HG03571 (cell line): Measurements from ENCODE around the gene KCNK18.
A peak's percentile ranks its signal among the peaks of the same experiment; 100 is the strongest.

Experiments
- ATAC-seq: cut with Tn5 transposase; IDR thresholded peaks from one replicate; pipeline ENCODE4 v1.9.1; 2021; ENCODE audit not compliant: unreplicated experiment

KCNK18 gene

DNA sequence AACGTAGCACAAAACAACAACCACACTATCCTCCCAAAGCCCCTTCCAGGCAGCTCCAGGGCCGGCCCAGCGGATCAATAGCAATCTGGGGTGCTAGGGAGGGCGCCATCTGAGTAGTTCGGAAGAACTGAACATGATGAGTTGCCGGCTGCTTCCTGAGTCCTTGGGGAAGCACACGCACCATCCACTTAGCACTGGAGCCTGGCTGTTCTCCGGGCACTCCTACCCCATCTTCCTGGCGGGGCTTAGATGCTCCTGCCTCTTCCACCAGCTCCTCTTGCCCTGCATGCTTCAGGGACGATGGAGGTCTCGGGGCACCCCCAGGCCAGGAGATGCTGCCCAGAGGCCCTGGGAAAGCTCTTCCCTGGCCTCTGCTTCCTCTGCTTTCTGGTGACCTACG, at the start of gene KCNK18:
TSS of gene KCNK18 (plus strand) at position 301 of the 400 bp plus-strand sequence. CDS start at position 301, 0 bp downstream.
- ATAC-seq, result no peak

DNA sequence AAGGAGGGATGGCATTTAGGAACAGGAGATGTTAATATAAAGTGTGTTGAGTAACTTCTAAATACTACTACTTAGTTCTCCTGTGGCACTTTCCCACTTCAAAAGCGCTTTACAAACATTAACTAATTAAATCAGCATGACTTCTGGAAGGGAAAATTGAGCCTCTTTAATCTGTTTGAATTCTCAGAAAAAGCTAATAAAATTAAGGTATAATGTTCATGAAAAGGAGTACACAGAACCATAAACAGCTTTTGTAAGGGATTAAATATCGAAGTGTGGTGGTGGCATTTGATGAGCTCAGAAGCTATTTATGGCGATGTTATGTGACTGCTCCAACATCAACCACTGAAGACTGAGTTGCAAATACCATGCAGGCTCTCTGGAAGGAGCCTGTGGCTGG, 49.0 kb upstream of the KCNK18 start:
- ATAC-seq, result no peak

DNA sequence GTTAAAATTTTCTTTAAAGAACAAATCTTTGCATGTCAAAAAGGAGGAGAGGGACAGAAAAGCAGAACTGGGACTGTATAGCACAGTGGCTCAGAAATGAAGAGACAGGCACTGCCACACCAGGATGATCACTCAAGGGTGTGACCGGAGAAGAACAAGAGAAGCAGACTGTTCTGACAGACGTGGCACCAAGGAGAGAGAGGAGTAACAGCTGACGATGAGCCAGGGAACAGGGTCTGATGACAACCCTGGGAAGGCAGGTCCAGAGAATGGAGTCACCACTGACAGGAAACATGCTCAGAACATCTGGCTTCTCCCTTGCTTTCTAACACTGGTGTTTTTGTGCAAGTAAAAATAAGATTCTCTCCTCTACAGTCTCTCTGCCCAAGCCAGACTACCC, 44.6 kb upstream of the KCNK18 start:
- ATAC-seq, result no peak

DNA sequence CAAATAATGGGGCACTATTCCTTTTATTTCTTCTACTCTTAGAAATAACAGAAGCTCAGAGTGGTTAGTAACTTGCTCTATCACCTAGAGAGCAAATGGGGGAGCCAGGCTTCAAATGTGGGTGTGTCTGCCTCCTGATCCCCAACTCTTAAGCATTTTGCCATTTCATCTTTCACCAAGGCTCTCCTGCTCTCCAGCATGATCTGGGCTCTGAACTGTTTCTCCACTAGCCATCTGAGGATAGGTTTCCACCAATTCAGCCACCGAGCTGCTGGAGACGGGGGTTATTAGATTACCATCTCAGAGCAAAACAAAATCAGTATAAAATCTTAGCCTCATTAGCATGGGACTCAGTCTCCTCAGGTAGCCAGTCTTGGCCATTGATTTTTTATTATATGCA, 39.0 kb upstream of the KCNK18 start:
- ATAC-seq, result no peak

DNA sequence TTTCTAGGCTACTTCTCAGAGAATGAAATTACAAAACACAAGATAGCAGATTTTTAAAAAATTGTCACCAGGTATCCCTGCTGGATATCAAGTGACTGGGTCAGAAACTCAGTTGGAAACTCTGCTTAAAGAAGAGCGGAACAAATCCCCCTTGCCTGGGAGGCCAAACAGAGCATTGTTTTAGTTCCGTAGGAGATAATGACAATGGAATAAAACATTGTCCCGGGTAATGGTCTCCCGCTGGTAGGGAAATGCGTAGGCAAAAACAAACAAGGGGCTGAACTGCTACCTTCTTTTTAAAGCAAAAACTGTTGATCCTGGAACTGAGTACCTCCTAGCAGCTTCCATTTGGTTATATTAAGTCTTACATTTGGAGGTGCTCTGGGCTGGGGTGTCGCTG, 37.9 kb upstream of the KCNK18 start:
- no peak for ATAC-seq

DNA sequence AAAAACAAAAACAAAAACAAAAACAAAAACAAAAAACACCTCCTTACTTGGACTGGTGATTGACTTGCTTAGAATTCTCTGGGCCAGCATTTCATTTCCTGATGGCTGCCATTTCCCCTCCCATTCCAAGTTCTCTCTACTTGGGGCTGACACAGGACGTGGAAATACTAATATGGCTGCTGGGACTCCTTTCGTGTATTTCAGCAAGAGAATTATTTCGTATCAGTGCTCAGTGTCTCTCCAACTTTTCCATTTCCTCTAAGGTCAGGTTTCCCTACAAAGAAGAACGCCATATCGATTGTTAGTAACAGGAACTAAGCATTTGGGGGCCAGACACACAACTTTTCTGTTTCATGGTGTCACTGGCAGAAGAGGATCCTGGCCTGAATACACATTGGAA, 36.7 kb upstream of the KCNK18 start:
- ATAC-seq, result no peak

DNA sequence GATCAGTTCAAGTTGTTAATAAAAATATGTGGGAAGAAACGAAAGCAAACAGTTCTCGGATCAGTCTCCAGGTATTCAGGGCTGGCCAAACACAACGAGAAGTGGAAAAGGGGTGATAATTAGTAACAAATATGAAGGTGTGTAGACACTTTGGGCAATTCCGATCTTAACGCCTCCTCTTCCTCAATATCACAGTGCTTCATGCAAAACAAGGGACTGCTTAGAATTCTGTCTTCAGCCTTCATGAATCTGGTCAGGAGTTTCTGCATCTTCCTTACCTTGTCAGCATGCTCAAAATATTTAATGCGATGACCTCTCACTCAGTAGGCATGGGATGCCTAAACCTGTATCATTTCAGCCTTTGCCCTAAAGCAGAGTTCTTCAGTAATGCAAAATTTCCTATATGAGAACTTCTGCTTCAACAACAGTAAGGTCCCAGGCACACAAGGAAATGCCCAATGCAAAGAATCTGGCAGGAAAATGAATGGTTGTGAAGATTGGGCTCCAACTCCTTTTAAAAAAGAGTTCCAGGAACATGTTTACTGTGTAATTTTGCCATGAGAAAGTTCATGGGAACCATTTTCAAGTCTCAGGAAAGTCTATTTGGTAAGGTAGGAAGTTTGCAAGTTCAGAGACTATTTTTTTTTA, 35.8 kb upstream of the KCNK18 start:
- ATAC-seq, result no peak

DNA sequence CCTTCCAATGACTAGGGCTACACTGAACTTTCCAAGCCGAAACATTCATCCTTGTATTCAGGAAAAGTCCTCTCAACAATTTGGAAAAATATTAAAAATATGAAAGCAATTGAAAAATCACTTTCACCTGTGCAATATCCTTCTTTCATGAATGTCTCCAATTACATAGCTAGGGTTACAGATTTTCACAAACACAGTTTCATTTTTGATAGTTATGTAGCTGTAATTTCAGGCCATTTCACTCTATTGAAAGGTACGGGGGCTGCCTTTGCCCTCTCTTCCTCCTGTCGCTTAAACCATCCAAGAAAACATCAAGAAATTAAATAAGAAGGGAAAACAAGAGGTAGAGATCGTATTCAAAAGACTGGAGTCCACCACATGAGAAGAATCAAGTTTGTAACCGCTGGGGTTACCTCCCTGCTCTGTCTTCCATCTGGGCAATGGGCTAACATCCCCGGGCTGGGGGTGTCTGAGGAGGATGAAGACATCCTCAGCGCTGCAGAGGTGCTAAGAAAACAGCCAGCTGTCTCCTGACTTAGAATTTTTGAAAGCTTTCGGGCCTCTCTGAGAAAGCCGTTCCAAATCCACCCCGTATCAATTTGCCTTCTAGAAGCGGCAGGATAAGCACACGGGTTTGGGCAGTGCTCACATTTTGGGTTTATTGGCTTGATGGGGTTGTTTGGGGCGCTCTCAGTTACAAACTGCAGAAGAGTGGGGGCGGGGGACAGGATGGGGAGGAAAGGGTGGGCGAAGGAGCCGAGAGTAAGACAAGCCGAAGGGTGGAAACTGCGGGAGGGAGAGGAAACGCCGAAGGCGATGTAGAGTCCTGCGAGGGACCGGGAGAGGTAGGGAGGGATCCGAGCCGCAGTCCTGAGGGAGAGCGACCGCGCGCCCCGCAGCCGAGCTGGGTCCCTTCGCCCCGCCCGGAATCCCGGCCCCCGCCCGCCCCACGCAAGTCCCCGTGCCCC, 34.9 kb upstream of the KCNK18 start:
- no peak for ATAC-seq

DNA sequence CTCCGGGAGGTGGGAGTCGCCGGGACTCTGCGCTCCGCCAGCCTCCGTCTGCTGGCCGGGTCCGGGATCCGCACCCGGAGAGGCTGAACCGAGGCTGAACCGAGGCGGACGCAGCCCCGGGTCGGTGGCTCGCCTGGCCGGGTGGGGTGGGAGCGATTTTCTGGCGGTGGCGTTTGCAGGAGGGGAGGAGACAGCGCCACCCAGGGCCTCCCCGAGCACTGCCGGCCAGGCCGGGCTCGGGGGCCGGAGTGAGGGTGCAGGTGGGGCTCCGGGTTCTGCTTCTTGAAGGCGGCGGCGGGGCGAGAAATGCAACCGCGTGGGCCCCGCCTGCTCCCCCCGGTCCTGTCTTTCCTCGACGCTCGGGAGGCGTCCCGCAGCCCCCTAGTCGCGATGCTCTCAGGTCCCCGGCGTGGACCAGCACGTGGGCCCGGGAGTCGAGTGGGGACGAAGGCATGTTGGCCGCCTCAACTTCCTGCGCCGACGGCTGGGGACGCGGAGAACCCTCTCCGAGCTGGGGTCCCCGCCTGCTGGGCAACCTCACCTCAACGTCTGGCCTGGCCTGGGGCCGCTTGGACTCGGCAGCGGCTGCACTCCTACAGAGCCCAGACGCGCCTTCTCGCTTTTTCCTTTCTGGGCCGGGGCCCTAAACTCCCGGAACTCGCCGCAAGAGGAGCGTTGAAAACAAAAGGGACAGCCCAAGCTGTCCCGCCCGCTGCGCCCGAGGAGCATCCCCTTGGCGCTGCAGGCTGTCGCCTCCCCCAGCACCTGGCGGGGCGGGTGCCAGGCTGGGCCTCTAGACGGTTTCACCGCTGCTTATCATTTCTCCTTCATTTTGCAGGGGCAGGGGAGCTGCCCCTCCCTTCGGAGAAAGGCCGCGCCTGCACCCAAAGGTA, 34.0 kb upstream of the KCNK18 start:
- ATAC-seq, result no peak

DNA sequence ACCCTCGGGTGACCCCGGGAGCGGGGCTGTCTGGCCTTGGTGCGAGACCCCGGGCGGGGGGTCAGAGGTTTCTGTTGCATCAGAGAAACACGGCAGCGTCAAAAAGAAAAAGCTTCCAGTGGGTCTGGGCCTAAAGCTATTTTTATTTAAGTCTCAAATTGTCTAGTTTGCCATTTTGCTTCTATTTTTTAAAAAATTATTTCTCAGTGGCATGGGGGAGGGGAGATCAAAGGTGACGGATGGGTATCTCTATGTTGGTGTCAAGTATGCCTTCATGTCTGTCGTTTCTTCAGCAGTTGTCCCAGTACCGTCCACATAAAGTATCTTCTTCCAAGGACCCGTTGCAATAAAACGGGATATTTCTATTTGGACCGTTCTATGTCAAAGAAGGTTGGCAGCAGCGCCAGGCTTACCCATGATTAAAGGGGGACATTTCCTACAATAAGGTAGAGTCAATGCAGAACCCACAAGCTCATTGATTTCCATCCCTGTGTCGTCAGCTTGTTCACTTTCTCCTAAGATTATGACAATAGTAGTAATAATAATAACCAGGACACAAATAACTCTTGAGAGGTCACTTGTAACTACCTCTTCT, 33.2 kb upstream of the KCNK18 start:
- ATAC-seq, result no peak

DNA sequence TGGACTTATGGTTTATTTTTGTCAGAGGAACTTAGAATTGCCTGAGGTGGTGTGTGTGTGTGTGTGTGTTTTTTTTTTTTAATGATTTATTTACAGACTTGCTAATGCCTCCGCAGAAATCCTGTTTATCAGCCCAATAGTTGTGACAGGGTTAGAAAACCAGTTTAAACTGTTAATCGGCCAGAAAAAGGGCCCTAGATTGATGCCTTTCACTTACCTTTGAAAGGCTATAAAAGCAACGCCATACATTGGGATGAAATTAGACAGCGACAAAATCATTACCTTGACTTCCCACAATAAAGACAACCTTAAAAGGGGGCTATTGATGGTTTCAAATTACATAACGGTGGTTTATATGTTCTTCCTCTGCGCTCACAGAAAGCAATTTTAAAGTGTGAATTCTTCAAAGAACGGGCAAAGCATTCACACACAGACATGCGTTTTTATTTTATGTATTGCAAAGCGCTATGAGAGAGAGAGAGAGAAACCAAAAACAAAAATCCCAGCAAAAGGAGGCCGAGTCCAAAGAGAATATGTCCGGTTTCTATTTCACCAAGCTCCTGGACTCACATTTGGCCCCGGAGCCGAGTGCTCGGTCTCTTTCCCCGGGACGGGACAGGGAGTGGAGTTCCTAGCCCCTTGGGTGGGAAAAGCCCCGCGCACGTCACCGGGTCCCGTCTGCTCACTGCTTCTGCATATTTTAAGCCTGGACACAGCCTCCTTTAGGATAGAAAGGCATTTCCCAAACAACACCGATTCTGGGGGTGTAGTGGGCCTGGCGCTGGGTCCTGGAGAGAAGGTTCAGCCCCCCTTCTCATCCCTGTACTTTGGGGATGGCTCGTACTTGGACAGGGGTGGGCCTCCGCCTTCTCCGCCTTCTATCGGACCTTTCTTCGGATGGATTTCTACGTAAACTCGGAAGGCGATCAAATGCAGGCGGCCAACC, 32.4 kb upstream of the KCNK18 start:
- ATAC-seq, result no peak

DNA sequence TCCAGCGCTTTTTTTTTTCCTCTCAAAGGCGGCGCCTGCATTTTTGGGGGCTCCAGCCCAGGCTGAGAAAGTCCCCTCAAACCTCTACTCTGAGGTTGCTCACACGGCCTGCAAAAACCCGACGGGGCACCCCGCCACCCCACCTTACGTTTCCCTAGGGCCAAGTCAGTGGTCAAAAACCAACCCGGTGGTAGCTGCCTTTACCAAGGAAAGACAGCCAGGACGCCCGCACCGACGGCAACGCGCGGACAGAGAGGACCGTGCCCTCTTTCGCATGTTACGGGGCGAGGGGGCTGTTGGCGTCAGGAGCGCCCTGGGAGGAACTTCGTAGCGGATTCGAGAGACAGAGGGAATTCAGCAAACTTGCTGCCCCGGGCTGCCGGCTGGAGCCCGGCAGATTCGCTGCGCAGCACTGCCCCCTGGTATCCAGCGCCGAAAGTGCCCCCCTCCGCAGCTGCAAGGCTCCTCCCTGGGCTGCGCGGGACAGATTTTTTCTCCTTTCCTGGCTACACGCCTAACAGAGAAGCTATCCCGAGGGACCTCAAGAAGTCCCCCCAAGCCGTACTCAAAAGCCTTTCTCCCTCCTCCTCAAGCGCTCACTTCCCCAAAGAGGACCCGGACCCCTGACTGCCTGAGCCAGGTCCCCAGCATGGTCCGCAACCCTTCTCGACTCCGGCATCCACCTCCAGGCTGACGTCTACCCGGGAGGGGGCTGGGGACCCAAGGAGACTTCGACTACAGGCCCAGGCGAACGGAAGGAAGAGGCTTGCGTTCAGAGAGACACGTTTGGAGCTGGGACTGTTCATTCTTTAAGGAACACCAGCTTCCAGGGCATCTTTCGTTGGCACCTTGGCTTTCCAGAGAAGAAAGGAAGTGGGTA, 31.5 kb upstream of the KCNK18 start:
- no peak for ATAC-seq

DNA sequence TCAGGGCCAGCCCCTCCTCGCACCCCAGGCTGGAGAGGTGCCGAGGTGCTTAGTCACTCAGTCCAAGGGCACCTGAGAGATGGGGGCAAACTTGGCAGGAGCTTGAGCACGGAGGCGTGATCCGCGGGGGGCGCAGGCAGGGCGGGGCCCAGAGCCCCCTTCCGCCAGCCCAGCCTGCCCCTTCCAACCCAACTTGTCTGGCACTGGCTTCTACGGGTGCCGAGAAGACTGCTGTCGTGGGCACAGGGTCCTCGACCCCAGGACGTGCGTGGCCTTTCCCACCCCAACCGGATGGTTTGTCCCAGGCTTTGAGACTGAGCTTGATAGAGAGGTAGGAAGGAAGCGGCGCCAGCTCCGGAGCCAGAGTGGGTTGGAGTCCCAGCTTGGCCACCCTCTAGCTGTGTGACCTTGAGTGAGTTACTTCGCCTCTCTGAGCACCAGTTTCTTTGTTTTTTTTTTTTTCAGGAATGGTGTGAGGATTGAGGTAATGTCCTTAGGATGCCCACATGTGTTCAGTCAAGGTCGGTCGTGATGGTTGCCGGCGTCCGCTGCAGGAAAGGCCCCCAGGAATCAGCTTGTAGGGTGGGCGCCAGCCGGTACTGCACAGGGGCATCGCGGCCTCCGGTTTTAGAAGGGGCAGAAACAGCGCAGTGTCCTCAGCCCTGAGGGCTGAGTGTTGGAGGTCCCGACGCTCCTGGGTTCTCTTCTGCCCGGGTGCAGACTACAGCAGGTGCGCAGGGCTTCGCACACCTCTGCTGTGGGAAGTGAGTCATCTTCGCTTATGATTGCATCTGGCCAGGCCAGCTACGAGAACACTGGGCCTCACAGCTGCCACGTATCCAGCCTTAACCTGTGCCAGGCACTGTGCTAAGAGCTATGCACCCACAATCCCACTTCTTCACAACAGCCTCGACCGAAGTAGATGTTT, 30.6 kb upstream of the KCNK18 start:
- ATAC-seq, result no peak

DNA sequence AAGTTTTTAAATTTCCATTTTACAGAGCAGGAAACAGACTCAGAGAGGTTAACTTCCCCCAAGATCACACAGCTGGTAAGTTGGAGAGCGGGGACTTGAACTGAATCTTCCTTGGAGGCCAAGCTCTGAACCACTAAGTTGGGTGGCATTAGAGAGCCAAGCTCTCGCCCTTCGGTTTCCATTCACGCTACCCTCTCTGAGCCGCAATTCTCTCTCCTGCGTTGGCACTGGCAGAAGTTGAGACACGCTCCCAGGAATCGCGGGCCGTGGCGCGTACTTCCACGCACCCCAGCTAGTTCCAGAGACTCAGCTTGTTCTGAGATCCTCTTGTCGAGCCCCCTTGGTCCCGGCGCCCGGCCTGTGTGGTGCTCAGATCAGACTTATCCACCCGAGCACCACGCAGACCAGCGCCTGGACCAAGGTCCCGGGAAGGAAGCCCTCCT, 29.9 kb upstream of the KCNK18 start:
- no peak for ATAC-seq

DNA sequence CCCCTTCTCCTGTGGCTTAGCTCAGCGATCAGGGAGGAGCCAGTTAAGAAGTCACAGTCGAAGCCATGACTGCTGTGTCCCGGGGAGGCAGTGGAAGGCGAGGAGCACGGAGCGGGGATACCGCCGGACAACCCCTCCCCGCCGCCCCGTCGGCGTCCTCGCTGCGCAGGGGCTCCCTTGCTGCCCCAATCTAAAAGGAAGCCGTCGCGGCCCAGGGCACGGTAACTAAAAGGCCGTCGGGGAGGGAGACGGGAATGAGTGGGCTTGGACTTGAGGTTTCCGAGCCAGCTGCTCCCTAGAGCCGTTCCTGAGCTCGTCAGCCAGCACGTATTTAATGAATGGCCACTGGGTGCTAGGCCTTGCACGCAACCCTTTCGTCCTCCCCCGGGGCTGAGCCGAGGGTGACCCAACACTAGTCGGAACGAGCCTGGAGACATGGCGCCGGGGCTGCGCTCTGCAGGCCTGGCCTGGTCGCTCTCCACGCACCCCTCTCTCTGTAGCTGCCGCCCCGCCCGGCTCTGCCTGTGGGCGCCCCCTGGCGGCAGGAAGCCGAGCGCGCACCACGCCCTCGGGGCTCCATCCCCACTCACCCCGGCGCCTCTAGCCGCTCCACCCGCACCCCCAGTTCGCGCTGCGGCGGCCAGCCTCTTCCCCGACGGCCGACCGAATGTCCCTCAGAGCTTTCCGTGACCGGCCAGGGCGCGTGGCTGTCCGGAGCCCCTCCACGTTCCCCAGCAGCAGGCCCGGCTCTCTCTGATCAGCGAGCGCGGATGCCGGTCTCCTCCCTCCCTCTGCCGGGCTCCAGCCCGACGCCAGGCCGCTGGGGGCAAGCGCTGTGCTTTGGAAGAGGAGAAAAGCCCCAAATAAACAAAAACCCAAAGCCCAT, 29.3 kb upstream of the KCNK18 start:
- ATAC-seq, result peak; percentile 85

DNA sequence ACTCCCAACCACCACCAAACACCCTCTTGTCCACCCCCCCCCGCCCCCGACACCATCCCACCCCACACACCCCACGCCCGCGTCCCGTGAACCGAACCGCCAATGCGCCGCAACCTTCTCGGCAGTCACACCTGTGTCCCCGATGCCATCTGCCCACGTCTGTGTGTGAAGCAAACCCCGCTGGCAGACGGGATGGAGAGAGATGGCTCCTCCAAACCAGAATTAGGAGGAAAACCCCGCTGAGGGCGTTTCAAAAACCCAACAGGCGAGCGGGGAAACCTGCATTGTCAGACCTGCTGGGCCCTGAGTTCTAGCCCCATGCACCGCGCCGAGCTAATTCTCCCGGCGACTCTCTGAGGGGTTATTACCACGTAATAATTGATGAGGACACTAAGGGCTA, 28.6 kb upstream of the KCNK18 start:
- ATAC-seq, result no peak

DNA sequence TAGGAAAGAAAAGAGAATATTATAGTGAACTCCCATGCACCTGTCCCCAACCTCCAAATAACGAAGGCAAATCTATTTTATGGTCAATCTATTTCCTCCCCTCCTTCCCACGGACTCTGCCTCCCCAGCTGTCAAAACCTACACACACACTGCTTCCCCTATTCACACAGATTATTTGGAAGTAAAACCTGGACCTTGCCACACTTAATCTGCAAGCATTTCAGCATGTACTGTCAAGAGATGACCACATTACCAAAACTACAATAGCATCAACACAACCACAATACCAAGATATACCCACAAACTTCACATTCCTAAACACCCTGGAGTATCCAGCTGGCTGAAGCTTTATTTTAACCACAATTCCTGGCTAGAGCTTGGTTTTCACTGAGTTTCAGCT, 27.8 kb upstream of the KCNK18 start:
- no peak for ATAC-seq
